OCI-LY3 (cell line): ENCODE data around the gene LENEP.

Experiments
- H2AFZ ChIP-seq: fragments of 200-600, 300-600 bp; shearing (Covaris generic); 2 replicates; pipeline ENCODE4 v1.6.0; 2014; ENCODE audit warnings: antibody characterized with exemption, low read depth, low read length
- H3K27ac ChIP-seq: fragments of 200-600, 300-600 bp; sonication (generic); 2 replicates; pipeline ENCODE4 v1.5.1; 2014; ENCODE audit warnings: mild to moderate bottlenecking, low read length, moderate library complexity, mixed read lengths
- H3K27me3 ChIP-seq: fragments of 200-600, 300-600 bp; sonication (generic); 2 replicates; pipeline ENCODE4 v1.6.1; 2014; ENCODE audit warnings: low read depth, low read length, mixed read lengths
- H3K36me3 ChIP-seq: fragments of 200-600, 300-600 bp; sonication (generic); replicated peaks from 2 replicates; pipeline ENCODE3; 2014; ENCODE audit warnings: low read depth, low read length, mixed read lengths
- H3K4me1 ChIP-seq: fragments of 300-600, 200-600 bp; sonication (generic); 2 replicates; pipeline ENCODE4 v1.6.1; 2014; ENCODE audit warnings: low read length, mixed read lengths
- H3K4me2 ChIP-seq: fragments of 200-600, 300-600 bp; sonication (generic); 2 replicates; pipeline ENCODE4 v1.6.1; 2014; ENCODE audit warnings: low read length, mixed read lengths
- H3K4me3 ChIP-seq: fragments of 300-600, 200-600 bp; sonication (generic); 2 replicates; pipeline ENCODE4 v1.5.1; 2014; ENCODE audit warnings: antibody characterized with exemption, mild to moderate bottlenecking, low read length, moderate library complexity
- H3K79me2 ChIP-seq: fragments of 300-600, 200-600 bp; shearing (Covaris generic); 2 replicates; pipeline ENCODE4 v1.6.1; 2014; ENCODE audit warnings: mild to moderate bottlenecking, low read length, mixed read lengths
- H3K9ac ChIP-seq: fragments of 300-600, 200-600 bp; shearing (Covaris generic); 2 replicates; pipeline ENCODE4 v1.6.0; 2014; ENCODE audit warnings: mild to moderate bottlenecking, low read length, moderate library complexity
- H3K9me3 ChIP-seq: fragments of 200-600, 300-600 bp; shearing (Covaris generic); 2 replicates; pipeline ENCODE4 v1.6.1; 2014; ENCODE audit warnings: low read length, mixed read lengths; ENCODE audit not compliant: insufficient read depth
- H4K20me1 ChIP-seq: fragments of 200-600, 300-600 bp; sonication (generic); 2 replicates; pipeline ENCODE4 v1.6.1; 2016; ENCODE audit warnings: low read length, mixed read lengths; ENCODE audit not compliant: insufficient read depth
- EZH2phosphoT487 ChIP-seq: fragments of 200-600 bp; shearing (Covaris generic); IDR thresholded peaks from 2 replicates; pipeline ENCODE4 v1.6.1; 2018; ENCODE audit warnings: antibody characterized with exemption, mixed run types, low read depth
- TF ChIP-seq, protein P1 (sequence below): fragments of 200-600, 300-600 bp; sonication (generic); IDR thresholded peaks from 2 replicates; pipeline ENCODE4 v1.5.1; 2014; ENCODE audit warnings: antibody characterized with exemption, low read length, low read depth

LENEP gene

DNA sequence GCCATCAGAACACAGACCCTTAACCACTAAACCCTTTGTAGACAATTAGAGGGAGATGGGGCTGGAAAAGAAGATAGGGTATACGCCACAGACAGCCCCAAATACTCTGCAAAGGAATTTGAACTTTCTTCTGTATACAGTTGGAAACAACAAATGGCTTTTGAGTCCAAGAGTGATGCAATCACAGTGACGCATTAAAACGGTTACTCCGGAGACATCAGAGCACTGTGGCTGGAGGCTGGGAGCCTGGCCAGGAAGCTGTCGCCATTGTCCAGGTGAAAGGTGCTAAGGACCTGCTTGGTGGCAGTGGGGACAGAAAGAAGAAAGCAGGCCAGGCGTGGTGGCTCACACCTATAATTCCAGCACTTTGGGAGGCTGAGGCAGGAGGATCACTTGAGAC, 6.1 kb upstream of the LENEP start:
- H3K4me2 ChIP-seq, result no peak overlapping the region
- H3K4me1 ChIP-seq, result peaks cover 13% of the 10 kb centered on the region
- H3K27ac ChIP-seq, result no peak overlapping the region
- no peak for TF ChIP-seq EZH2phosphoT487
- TF ChIP-seq, protein P1, sequence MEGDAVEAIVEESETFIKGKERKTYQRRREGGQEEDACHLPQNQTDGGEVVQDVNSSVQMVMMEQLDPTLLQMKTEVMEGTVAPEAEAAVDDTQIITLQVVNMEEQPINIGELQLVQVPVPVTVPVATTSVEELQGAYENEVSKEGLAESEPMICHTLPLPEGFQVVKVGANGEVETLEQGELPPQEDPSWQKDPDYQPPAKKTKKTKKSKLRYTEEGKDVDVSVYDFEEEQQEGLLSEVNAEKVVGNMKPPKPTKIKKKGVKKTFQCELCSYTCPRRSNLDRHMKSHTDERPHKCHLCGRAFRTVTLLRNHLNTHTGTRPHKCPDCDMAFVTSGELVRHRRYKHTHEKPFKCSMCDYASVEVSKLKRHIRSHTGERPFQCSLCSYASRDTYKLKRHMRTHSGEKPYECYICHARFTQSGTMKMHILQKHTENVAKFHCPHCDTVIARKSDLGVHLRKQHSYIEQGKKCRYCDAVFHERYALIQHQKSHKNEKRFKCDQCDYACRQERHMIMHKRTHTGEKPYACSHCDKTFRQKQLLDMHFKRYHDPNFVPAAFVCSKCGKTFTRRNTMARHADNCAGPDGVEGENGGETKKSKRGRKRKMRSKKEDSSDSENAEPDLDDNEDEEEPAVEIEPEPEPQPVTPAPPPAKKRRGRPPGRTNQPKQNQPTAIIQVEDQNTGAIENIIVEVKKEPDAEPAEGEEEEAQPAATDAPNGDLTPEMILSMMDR, result no peak
- H3K9ac ChIP-seq, result no peak overlapping the region
- peaks cover 27% of the 10 kb centered on the region for H3K36me3 ChIP-seq
- H3K79me2 ChIP-seq, result peaks cover 50% of the 10 kb centered on the region
- H3K9me3 ChIP-seq, result no peaks in the 10 kb centered on the region
- H4K20me1 ChIP-seq, result no peaks in the 10 kb centered on the region
- no peaks in the 10 kb centered on the region for H3K27me3 ChIP-seq
- no peak overlapping the region for H3K4me3 ChIP-seq
- no peak overlapping the region for H2AFZ ChIP-seq

DNA sequence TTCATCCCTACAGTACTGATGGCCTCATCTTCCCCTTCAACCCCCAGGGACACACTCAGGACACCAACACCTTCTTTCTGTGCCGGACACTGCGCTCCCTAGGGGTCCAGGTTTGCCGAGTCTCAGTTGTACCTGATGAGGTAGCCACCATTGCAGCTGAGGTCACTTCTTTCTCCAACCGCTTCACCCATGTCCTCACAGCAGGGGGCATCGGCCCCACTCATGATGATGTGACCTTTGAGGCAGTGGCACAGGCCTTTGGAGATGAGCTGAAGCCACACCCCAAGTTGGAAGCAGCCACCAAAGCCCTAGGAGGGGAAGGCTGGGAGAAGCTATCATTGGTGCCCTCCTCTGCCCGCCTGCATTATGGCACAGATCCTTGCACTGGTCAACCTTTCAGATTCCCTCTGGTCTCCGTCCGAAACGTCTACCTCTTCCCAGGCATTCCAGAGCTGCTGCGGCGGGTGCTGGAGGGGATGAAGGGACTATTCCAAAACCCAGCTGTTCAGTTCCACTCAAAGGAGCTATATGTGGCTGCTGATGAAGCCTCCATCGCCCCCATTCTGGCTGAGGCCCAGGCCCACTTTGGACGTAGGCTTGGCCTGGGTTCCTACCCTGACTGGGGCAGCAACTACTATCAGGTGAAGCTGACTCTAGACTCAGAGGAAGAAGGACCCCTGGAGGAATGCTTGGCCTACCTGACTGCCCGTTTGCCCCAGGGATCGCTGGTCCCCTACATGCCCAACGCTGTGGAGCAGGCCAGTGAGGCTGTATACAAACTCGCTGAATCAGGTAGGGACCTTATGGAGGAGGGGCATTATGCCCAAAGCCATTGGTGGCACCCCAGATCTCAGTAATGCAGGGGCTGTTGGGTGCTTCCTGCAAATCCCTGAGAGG, 5.1 kb upstream of the LENEP start:
- Histone ChIP-seq H3K4me3 (no peak overlapping the region), H3K9ac (no peak overlapping the region), H3K36me3 (peaks cover 27% of the 10 kb centered on the region), H4K20me1 (no peaks in the 10 kb centered on the region), H3K79me2 (peaks cover 43% of the 10 kb centered on the region), H3K27me3 (no peaks in the 10 kb centered on the region), H3K9me3 (no peaks in the 10 kb centered on the region), H3K4me2 (no peak overlapping the region), H2AFZ (no peak overlapping the region), H3K27ac (no peak overlapping the region), H3K4me1 (peaks cover 9% of the 10 kb centered on the region)
- TF ChIP-seq, protein P1, result peak; percentile 21; the same call in 1 of the 2 replicates
- TF ChIP-seq EZH2phosphoT487, result no peak

DNA sequence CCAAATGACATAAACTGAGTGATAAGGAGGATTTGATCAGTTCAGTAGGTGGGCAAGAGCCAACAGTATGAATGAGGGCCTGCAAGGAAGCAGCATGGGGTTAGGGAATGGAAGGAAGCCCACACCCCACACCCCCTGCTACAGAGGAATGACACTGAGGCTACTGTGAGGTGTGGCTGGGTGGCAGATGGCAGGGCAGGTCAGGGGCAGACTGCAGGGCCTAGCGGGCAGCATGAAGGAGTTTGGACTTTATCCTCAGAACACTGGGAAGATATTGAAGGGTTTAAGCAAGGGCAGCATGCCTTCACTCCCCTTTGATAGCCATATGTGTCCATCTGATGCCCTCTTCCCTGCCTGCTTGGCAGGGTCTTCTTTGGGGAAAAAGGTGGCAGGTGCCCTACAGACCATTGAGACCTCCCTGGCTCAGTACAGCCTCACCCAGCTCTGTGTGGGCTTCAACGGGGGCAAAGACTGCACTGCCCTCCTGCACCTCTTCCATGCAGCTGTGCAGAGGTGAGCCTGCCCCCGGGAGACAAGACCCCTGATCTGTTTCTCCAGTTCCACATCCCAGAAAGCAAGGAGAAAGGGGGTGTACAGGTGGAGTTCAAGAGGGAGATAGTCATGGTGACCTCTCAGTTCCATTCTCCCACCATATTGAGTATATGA, 4.1 kb upstream of the LENEP start:
- Histone ChIP-seq H3K4me3 (no peak overlapping the region), H3K27ac (no peak overlapping the region), H3K9me3 (no peaks in the 10 kb centered on the region), H2AFZ (no peak overlapping the region), H4K20me1 (no peaks in the 10 kb centered on the region), H3K36me3 (peaks cover 27% of the 10 kb centered on the region), H3K79me2 (peaks cover 33% of the 10 kb centered on the region), H3K4me2 (no peak overlapping the region), H3K27me3 (no peaks in the 10 kb centered on the region), H3K9ac (no peak overlapping the region), H3K4me1 (peaks cover 4% of the 10 kb centered on the region)
- no peak for TF ChIP-seq EZH2phosphoT487
- TF ChIP-seq, protein P1, result no peak

DNA sequence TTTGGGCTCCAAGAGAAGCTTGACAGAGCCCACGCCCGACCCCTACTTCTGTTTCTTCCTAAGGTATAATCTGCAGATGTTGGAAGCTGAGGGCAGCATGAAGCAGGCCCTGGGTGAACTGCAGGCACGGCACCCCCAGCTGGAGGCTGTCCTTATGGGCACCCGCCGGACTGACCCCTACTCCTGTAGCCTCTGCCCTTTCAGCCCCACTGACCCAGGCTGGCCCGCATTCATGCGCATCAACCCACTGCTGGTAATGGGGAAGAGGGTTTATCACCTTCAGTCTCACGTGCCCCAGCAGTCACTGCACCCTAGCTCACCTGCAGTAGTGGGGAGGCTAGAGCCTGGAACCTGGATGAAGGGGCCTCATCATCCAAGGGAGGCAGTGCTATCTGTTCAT, 3.1 kb upstream of the LENEP start:
- no peak overlapping the region for H2AFZ ChIP-seq
- H3K4me3 ChIP-seq, result no peak overlapping the region
- H3K4me2 ChIP-seq, result no peak overlapping the region
- H3K27me3 ChIP-seq, result no peaks in the 10 kb centered on the region
- H3K79me2 ChIP-seq, result peaks cover 25% of the 10 kb centered on the region
- no peaks in the 10 kb centered on the region for H3K4me1 ChIP-seq
- H4K20me1 ChIP-seq, result no peaks in the 10 kb centered on the region
- H3K9ac ChIP-seq, result no peak overlapping the region
- H3K9me3 ChIP-seq, result no peaks in the 10 kb centered on the region
- H3K27ac ChIP-seq, result no peak overlapping the region
- TF ChIP-seq, protein P1, result no peak
- no peak for TF ChIP-seq EZH2phosphoT487
- peaks cover 27% of the 10 kb centered on the region for H3K36me3 ChIP-seq
